ENCODE data around the gene ADA. TPM values are rescaled to one million over a fixed set of nuclear protein-coding genes. Genes with fewer than 3 reads are reported as not detected.
A peak's percentile ranks its signal among the peaks of the same experiment; 100 is the strongest.

Gene ADA
- total RNA-seq, 1 donor from 2014 or later, result 67.5 TPM

GRCh38 chr20:44620030-44620429, 31.5 kb downstream of the ADA start:
- Histone ChIP-seq H3K4me1 (ENCODE audit: insufficient read depth, low read length) (peaks cover 5% of the 10 kb centered on the region), H3K9me3 (ENCODE audit: insufficient read depth, low read depth, low read length) (peaks cover 4% of the 10 kb centered on the region), H3K9ac (ENCODE audit: low read length) (no peak overlapping the region), H3K4me3 (ENCODE audit: insufficient read depth, low read depth, low read length) (no peak overlapping the region), H2AFZ (ENCODE audit: low read depth, low read length) (no peak overlapping the region), H4K20me1 (ENCODE audit: insufficient read depth, low read length) (peaks cover 5% of the 10 kb centered on the region), H3K27me3 (ENCODE audit: insufficient read depth, low read length) (no peaks in the 10 kb centered on the region), H3K79me2 (ENCODE audit: insufficient read depth, low read length) (no peaks in the 10 kb centered on the region), H3K36me3 (ENCODE audit: insufficient read depth, low read length) (no peaks in the 10 kb centered on the region), H3K4me2 (ENCODE audit: low read length) (no peak overlapping the region), H3K27ac (ENCODE audit: low read depth, low read length) (no peak overlapping the region)
- Mint-ChIP-seq H3K4me3 (ENCODE audit: unreplicated experiment) (no peak overlapping the region), H3K27ac (ENCODE audit: unreplicated experiment) (no peak overlapping the region), H3K27me3 (ENCODE audit: low read depth, unreplicated experiment) (no peaks in the 10 kb centered on the region), H3K9me3 (ENCODE audit: unreplicated experiment) (peaks cover 9% of the 10 kb centered on the region), H3K36me3 (ENCODE audit: low read depth, unreplicated experiment) (peaks cover 50% of the 10 kb centered on the region), H3K4me1 (ENCODE audit: low read depth, unreplicated experiment) (peaks cover 11% of the 10 kb centered on the region)
- DNase-seq (ENCODE audit: low read depth) (no peak), FAIRE-seq (no peak)
- no peak for TF ChIP-seq EZH2 (IDR thresholded peaks at IDR 0.05; ENCODE audit: insufficient read depth, low read length)

GRCh38 chr20:44619294-44619693, 32.2 kb downstream of the ADA start:
- FAIRE-seq (no peak), DNase-seq (ENCODE audit: low read depth) (no peak)
- Mint-ChIP-seq H3K27ac (ENCODE audit: unreplicated experiment) (peak overlapping the region; percentile 44), H3K27me3 (ENCODE audit: low read depth, unreplicated experiment) (no peaks in the 10 kb centered on the region), H3K36me3 (ENCODE audit: low read depth, unreplicated experiment) (peaks cover 47% of the 10 kb centered on the region), H3K9me3 (ENCODE audit: unreplicated experiment) (peaks cover 6% of the 10 kb centered on the region), H3K4me1 (ENCODE audit: low read depth, unreplicated experiment) (peaks cover 14% of the 10 kb centered on the region), H3K4me3 (ENCODE audit: unreplicated experiment) (no peak overlapping the region)
- Histone ChIP-seq H3K4me2 (ENCODE audit: low read length) (no peak overlapping the region), H3K4me3 (ENCODE audit: insufficient read depth, low read depth, low read length) (no peak overlapping the region), H3K27me3 (ENCODE audit: insufficient read depth, low read length) (no peaks in the 10 kb centered on the region), H3K79me2 (ENCODE audit: insufficient read depth, low read length) (no peaks in the 10 kb centered on the region), H4K20me1 (ENCODE audit: insufficient read depth, low read length) (peaks cover 7% of the 10 kb centered on the region), H3K27ac (ENCODE audit: low read depth, low read length) (no peak overlapping the region), H3K4me1 (ENCODE audit: insufficient read depth, low read length) (peaks cover 5% of the 10 kb centered on the region), H3K9ac (ENCODE audit: low read length) (no peak overlapping the region), H3K36me3 (ENCODE audit: insufficient read depth, low read length) (no peaks in the 10 kb centered on the region), H3K9me3 (ENCODE audit: insufficient read depth, low read depth, low read length) (peaks cover 4% of the 10 kb centered on the region), H2AFZ (ENCODE audit: low read depth, low read length) (no peak overlapping the region)
- TF ChIP-seq EZH2 (IDR thresholded peaks at IDR 0.05; ENCODE audit: insufficient read depth, low read length), result no peak
- TF ChIP-seq CTCF (IDR thresholded peaks at IDR 0.05; ENCODE audit: insufficient read depth, low read depth, low read length), result no peak

- Mint-ChIP-seq H3K4me1 (ENCODE audit: low read depth, unreplicated experiment) (peaks cover 14% of the 10 kb centered on the region), H3K27me3 (ENCODE audit: low read depth, unreplicated experiment) (no peaks in the 10 kb centered on the region), H3K36me3 (ENCODE audit: low read depth, unreplicated experiment) (peaks cover 43% of the 10 kb centered on the region), H3K4me3 (ENCODE audit: unreplicated experiment) (no peak overlapping the region), H3K27ac (ENCODE audit: unreplicated experiment) (no peak overlapping the region), H3K9me3 (ENCODE audit: unreplicated experiment) (peaks cover 6% of the 10 kb centered on the region)
- Histone ChIP-seq H3K36me3 (ENCODE audit: insufficient read depth, low read length) (no peaks in the 10 kb centered on the region), H3K27me3 (ENCODE audit: insufficient read depth, low read length) (no peaks in the 10 kb centered on the region), H4K20me1 (ENCODE audit: insufficient read depth, low read length) (peaks cover 7% of the 10 kb centered on the region), H2AFZ (ENCODE audit: low read depth, low read length) (no peak overlapping the region), H3K4me2 (ENCODE audit: low read length) (no peak overlapping the region), H3K9me3 (ENCODE audit: insufficient read depth, low read depth, low read length) (peaks cover 4% of the 10 kb centered on the region), H3K79me2 (ENCODE audit: insufficient read depth, low read length) (no peaks in the 10 kb centered on the region), H3K9ac (ENCODE audit: low read length) (no peak overlapping the region), H3K4me1 (ENCODE audit: insufficient read depth, low read length) (peaks cover 5% of the 10 kb centered on the region), H3K27ac (ENCODE audit: low read depth, low read length) (no peak overlapping the region), H3K4me3 (ENCODE audit: insufficient read depth, low read depth, low read length) (no peak overlapping the region)
- no peak for TF ChIP-seq CTCF (IDR thresholded peaks at IDR 0.05; ENCODE audit: insufficient read depth, low read depth, low read length)
- no peak for TF ChIP-seq EZH2 (IDR thresholded peaks at IDR 0.05; ENCODE audit: insufficient read depth, low read length)
- DNase-seq (ENCODE audit: low read depth), result no peak
- no peak for FAIRE-seq
Observed at GRCh38 chr20:44618318-44618731, 33.2 kb downstream of the ADA start.
